C4-2B (cell line): ENCODE results near the gene FPGT.

Experiments used
- CTCF ChIP-seq: fragments of 450-650 bp; conservative IDR thresholded peaks from 2 replicates; pipeline ENCODE4 v1.5.1; 2017; ENCODE audit warnings: mild to moderate bottlenecking
- ZFX ChIP-seq: fragments of 450-650 bp; IDR thresholded peaks from 2 replicates; pipeline ENCODE4 v1.6.1; 2017

- TF ChIP-seq CTCF (no peak), ZFX (no peak)
Measured at GRCh38 chr1:74215229-74215628, 17.2 kb downstream of the FPGT start.
